Chondrocyte (in vitro differentiated cells): Measurements from ENCODE around the gene PAH. TPM values are rescaled to one million over a fixed set of nuclear protein-coding genes. Genes with fewer than 3 reads are reported as not detected.
A peak's percentile ranks its signal among the peaks of the same experiment; 100 is the strongest.

Source experiments
- DNase-seq: peaks from one replicate; pipeline ENCODE4 v3.0.0; 2021; ENCODE audit warnings: mixed read lengths, low spot score
- H3K27ac Mint-ChIP-seq: one replicate; pipeline ENCODE4 v1.8.0; 2021; ENCODE audit warnings: mild to moderate bottlenecking, moderate library complexity, mixed read lengths; ENCODE audit not compliant: unreplicated experiment
- H3K27me3 Mint-ChIP-seq: 2 replicates; pipeline ENCODE4 v1.8.0; 2021; ENCODE audit warnings: low read depth, mixed read lengths
- H3K36me3 Mint-ChIP-seq: 2 replicates; pipeline ENCODE4 v1.8.0; 2021; ENCODE audit warnings: low read depth, mixed read lengths
- H3K4me1 Mint-ChIP-seq: 2 replicates; pipeline ENCODE4 v1.8.0; 2021; ENCODE audit warnings: low read depth, mild to moderate bottlenecking, mixed read lengths
- H3K4me3 Mint-ChIP-seq: one replicate; pipeline ENCODE4 v1.8.0; 2021; ENCODE audit warnings: mild to moderate bottlenecking, moderate library complexity, mixed read lengths; ENCODE audit not compliant: unreplicated experiment
- H3K9me3 Mint-ChIP-seq: 2 replicates; pipeline ENCODE4 v1.8.0; 2021; ENCODE audit warnings: low read depth, mixed read lengths
- CTCF ChIP-seq: fragments of 200-600 bp; sonication (generic); IDR thresholded peaks from 2 replicates; pipeline ENCODE4 v1.5.0; 2021; ENCODE audit warnings: antibody characterized with exemption, mild to moderate bottlenecking, moderate library complexity
- total RNA-seq: library from RNA; stranded (reverse); gene quantifications from 3 replicates; pipeline ENCODE4 v1.2.1, GENCODE V29; 2021

PAH gene
- total RNA-seq, 1 donor from 2014 or later = not detected

GRCh38 chr12:102885043-102885932, 31.8 kb downstream of the PAH start:
- no peaks in the 10 kb centered on the region for H3K4me1 Mint-ChIP-seq
- no peak for TF ChIP-seq CTCF
- H3K27me3 Mint-ChIP-seq = peaks cover 26% of the 10 kb centered on the region
- DNase-seq = no peak
- H3K36me3 Mint-ChIP-seq = no peaks in the 10 kb centered on the region
- H3K9me3 Mint-ChIP-seq = no peaks in the 10 kb centered on the region
- no peak overlapping the region for H3K4me3 Mint-ChIP-seq
- H3K27ac Mint-ChIP-seq = no peak overlapping the region

- Mint-ChIP-seq H3K4me3 (no peak overlapping the region), H3K36me3 (no peaks in the 10 kb centered on the region), H3K4me1 (no peaks in the 10 kb centered on the region), H3K27ac (no peak overlapping the region), H3K27me3 (peaks cover 19% of the 10 kb centered on the region), H3K9me3 (no peaks in the 10 kb centered on the region)
- DNase-seq = no peak
- peak; percentile 91 for TF ChIP-seq CTCF
Measured at GRCh38 chr12:102883204-102883799, 33.7 kb downstream of the PAH start.

- no peaks in the 10 kb centered on the region for H3K9me3 Mint-ChIP-seq
- H3K27me3 Mint-ChIP-seq = peaks cover 12% of the 10 kb centered on the region
- no peaks in the 10 kb centered on the region for H3K36me3 Mint-ChIP-seq
- no peak overlapping the region for H3K4me3 Mint-ChIP-seq
- no peak for DNase-seq
- no peak overlapping the region for H3K27ac Mint-ChIP-seq
- TF ChIP-seq CTCF = no peak
- no peaks in the 10 kb centered on the region for H3K4me1 Mint-ChIP-seq
Measured at GRCh38 chr12:102880783-102881182, 36.3 kb downstream of the PAH start.

GRCh38 chr12:102879144-102879763, 37.8 kb downstream of the PAH start:
- no peak overlapping the region for H3K4me3 Mint-ChIP-seq
- H3K27ac Mint-ChIP-seq = no peak overlapping the region
- H3K4me1 Mint-ChIP-seq = peaks cover 8% of the 10 kb centered on the region
- H3K9me3 Mint-ChIP-seq = no peaks in the 10 kb centered on the region
- no peak for DNase-seq
- no peaks in the 10 kb centered on the region for H3K36me3 Mint-ChIP-seq
- H3K27me3 Mint-ChIP-seq = peaks cover 12% of the 10 kb centered on the region
- peak; percentile 71 for TF ChIP-seq CTCF

GRCh38 chr12:102876883-102877282, 40.2 kb downstream of the PAH start:
- no peak for DNase-seq
- no peak overlapping the region for H3K27ac Mint-ChIP-seq
- peaks cover 4% of the 10 kb centered on the region for H3K27me3 Mint-ChIP-seq
- no peak overlapping the region for H3K4me3 Mint-ChIP-seq
- no peaks in the 10 kb centered on the region for H3K36me3 Mint-ChIP-seq
- TF ChIP-seq CTCF = peak; percentile 32
- H3K4me1 Mint-ChIP-seq = peaks cover 13% of the 10 kb centered on the region
- peaks cover 2% of the 10 kb centered on the region for H3K9me3 Mint-ChIP-seq
